ENCODE results near the gene MPPED1. TPM values are rescaled to one million over a fixed set of nuclear protein-coding genes. Genes with fewer than 3 reads are reported as not detected.

MPPED1 gene
- total RNA-seq, 6 donors from 2014 or later, result not detected

GRCh38 chr22:43428521-43428920 is 16.7 kb downstream of the MPPED1 start:
- H3K27me3 ChIP-seq, result peaks cover 0 to 7% (median 3%) of the 10 kb centered on the region in 4 donors
- no peak for DNase-seq
- no peaks in the 10 kb centered on the region for H3K36me3 ChIP-seq
- no peak for ATAC-seq (ENCODE audit: low FRiP score in 2 of 2)
- 88 to 95% methylated on average over 9 of the region's 9 CpGs for WGBS, 2 donors
- no peaks in the 10 kb centered on the region for H3K9me3 ChIP-seq
- no peaks in the 10 kb centered on the region for H3K4me1 ChIP-seq
- no peak overlapping the region for H3K27ac ChIP-seq
- no peak for TF ChIP-seq POLR2A (IDR thresholded peaks at IDR 0.05)
- H3K4me3 ChIP-seq, result no peak overlapping the region

DNA sequence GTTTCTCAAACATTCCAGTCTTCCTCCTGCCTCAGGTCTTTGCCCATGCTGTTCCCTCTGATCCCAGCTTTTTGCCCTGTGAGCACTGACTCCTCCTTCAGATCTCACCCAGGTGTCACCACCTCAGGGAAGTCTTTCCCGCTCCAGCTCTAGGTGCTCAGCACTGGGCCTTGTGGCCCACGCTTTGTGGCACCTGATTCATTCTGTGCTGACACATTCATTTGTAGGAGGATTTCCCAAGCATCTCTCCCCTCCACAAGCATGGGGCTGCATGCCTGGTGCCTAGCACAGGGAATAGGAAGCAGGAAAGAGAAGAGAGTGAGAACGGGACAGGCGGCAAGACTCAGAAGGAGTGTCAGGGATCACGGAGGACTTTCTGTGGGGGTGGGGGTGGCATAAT is 17.6 kb downstream of the MPPED1 start:
- H3K27me3 ChIP-seq, result peaks cover 0 to 7% (median 2%) of the 10 kb centered on the region in 4 donors
- H3K4me1 ChIP-seq, result no peaks in the 10 kb centered on the region
- no peak overlapping the region for H3K4me3 ChIP-seq
- no peaks in the 10 kb centered on the region for H3K36me3 ChIP-seq
- ATAC-seq (ENCODE audit: low FRiP score in 2 of 2) (no peak), DNase-seq (no peak)
- 87% methylated on average over 5 of the region's 5 CpGs for WGBS, 2 donors
- TF ChIP-seq EP300 (IDR thresholded peaks at IDR 0.05) (no peak), POLR2A (IDR thresholded peaks at IDR 0.05) (no peak), POLR2AphosphoS5 (IDR thresholded peaks at IDR 0.05) (no peak), CTCF (IDR thresholded peaks at IDR 0.05) (no peak)
- H3K27ac ChIP-seq, result no peak overlapping the region
- no peaks in the 10 kb centered on the region for H3K9me3 ChIP-seq

GRCh38 chr22:43431808-43432554 is 20.2 kb downstream of the MPPED1 start:
- no peak for DNase-seq
- TF ChIP-seq CTCF (IDR thresholded peaks at IDR 0.05), result no peak
- TF ChIP-seq EP300 (IDR thresholded peaks at IDR 0.05), result no peak
- TF ChIP-seq POLR2AphosphoS5 (IDR thresholded peaks at IDR 0.05), result no peak
- no peak for TF ChIP-seq POLR2A (IDR thresholded peaks at IDR 0.05)
- 42 to 48% methylated on average over 8 of the region's 8 CpGs for WGBS, 2 donors

DNA sequence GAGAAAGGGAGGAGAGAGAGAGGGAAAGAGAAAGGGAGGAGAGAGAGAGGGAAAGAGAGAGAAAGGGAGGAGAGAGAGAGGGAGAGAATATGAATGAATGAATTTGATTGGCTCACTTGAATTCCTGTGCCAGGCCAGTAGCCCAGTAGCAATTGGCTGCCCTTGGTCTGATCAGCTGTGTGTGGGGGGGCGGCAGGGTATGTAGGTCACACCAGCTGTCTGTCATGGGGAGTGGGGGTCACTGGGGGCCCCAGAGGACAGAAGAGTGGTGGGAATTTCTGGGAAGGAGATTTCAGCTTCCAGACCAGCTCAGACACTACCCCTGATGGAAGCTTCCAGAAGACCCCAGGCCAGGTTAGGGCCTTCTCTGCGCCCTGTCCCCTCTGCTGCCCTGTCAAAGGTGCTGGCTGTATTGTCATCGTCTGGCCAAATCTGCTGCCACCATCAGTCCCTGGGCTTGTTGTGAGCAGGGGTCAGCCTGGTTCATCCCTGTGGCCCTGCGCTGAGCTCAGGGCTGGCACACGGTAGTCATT is 21.1 kb downstream of the MPPED1 start:
- Histone ChIP-seq H3K36me3 (no peaks in the 10 kb centered on the region), H3K4me3 (no peak overlapping the region), H3K4me1 (no peaks in the 10 kb centered on the region), H3K27me3 (peaks cover 0 to 6% (median 0%) of the 10 kb centered on the region in 4 donors), H3K27ac (no peak overlapping the region), H3K9me3 (no peaks in the 10 kb centered on the region)
- ATAC-seq (ENCODE audit: low FRiP score in 2 of 2) (no peak), DNase-seq (no peak)
- no peak for TF ChIP-seq POLR2A (IDR thresholded peaks at IDR 0.05)
- no peak for TF ChIP-seq EP300 (IDR thresholded peaks at IDR 0.05)
- TF ChIP-seq CTCF (IDR thresholded peaks at IDR 0.05), result no peak
- no peak for TF ChIP-seq POLR2AphosphoS5 (IDR thresholded peaks at IDR 0.05)
- 73 to 75% methylated on average over 4 to 5 of the region's 5 CpGs for WGBS, 2 donors

More at GRCh38 chr22:43431808-43432554, 20.2 kb downstream of the MPPED1 start:
- Histone ChIP-seq H3K36me3 (no peaks in the 10 kb centered on the region), H3K27ac (no peak overlapping the region), H3K9me3 (no peaks in the 10 kb centered on the region), H3K4me3 (no peak overlapping the region), H3K27me3 (peaks cover 0 to 7% (median 0%) of the 10 kb centered on the region in 4 donors), H3K4me1 (no peaks in the 10 kb centered on the region)
- no peak for ATAC-seq (ENCODE audit: low FRiP score in 2 of 2)

- WGBS, 2 donors, result 83 to 84% methylated on average over 35 of the region's 35 CpGs
- Histone ChIP-seq H3K36me3 (no peaks in the 10 kb centered on the region), H3K27ac (no peak overlapping the region), H3K9me3 (no peaks in the 10 kb centered on the region), H3K4me1 (no peaks in the 10 kb centered on the region), H3K27me3 (no peaks in the 10 kb centered on the region), H3K4me3 (no peak overlapping the region)
- DNase-seq (no peak), ATAC-seq (ENCODE audit: low FRiP score in 2 of 2) (no peak)
- TF ChIP-seq CTCF (IDR thresholded peaks at IDR 0.05), result no peak
- no peak for TF ChIP-seq EP300 (IDR thresholded peaks at IDR 0.05)
- no peak for TF ChIP-seq POLR2A (IDR thresholded peaks at IDR 0.05)
- no peak for TF ChIP-seq POLR2AphosphoS5 (IDR thresholded peaks at IDR 0.05)
Observed at GRCh38 chr22:43433451-43434274, 21.8 kb downstream of the MPPED1 start.

Measured in upper lobe of left lung (tissue), 6 donors.